NB4 (cell line): ENCODE measurements around the gene MBNL1.
A peak's percentile ranks its signal among the peaks of the same experiment; 100 is the strongest.
"Not testable (repeated sequence)": the region's sequence is repeated elsewhere in the genome, so short reads cannot be mapped to it uniquely, and the experiment has no call there.

Source experiments
- DNase-seq: peaks from one replicate; pipeline ENCODE4 v3.0.0; 2010; ENCODE audit warnings: low read depth
- H3K4me3 ChIP-seq: one replicate; pipeline ENCODE4 v1.5.1; 2011; ENCODE audit warnings: mild to moderate bottlenecking, low read depth, low read length, moderate library complexity
- MYC ChIP-seq: IDR thresholded peaks from 2 replicates; pipeline ENCODE4 v1.6.1; 2011; ENCODE audit warnings: low read depth, low read length
- POLR2A ChIP-seq: IDR thresholded peaks from 2 replicates; pipeline ENCODE4 v1.6.1; 2011; ENCODE audit warnings: mild to moderate bottlenecking; ENCODE audit not compliant: insufficient read length; ENCODE audit errors: extremely low read depth
- TF ChIP-seq, protein P1 (sequence below): IDR thresholded peaks from one replicate; pipeline ENCODE4 v1.5.1; 2012; ENCODE audit warnings: low read depth, low read length
- TF ChIP-seq, protein P2 (sequence below): IDR thresholded peaks from 2 replicates; pipeline ENCODE4 v1.6.1; 2011; ENCODE audit warnings: low read depth, low read length

MBNL1 gene

GRCh38 chr3:152438706-152439105 is 170.0 kb downstream of the MBNL1 start:
- TF ChIP-seq POLR2A (no peak), MYC (no peak)
- TF ChIP-seq, protein P1, sequence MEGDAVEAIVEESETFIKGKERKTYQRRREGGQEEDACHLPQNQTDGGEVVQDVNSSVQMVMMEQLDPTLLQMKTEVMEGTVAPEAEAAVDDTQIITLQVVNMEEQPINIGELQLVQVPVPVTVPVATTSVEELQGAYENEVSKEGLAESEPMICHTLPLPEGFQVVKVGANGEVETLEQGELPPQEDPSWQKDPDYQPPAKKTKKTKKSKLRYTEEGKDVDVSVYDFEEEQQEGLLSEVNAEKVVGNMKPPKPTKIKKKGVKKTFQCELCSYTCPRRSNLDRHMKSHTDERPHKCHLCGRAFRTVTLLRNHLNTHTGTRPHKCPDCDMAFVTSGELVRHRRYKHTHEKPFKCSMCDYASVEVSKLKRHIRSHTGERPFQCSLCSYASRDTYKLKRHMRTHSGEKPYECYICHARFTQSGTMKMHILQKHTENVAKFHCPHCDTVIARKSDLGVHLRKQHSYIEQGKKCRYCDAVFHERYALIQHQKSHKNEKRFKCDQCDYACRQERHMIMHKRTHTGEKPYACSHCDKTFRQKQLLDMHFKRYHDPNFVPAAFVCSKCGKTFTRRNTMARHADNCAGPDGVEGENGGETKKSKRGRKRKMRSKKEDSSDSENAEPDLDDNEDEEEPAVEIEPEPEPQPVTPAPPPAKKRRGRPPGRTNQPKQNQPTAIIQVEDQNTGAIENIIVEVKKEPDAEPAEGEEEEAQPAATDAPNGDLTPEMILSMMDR, result no peak
- TF ChIP-seq, protein P2, sequence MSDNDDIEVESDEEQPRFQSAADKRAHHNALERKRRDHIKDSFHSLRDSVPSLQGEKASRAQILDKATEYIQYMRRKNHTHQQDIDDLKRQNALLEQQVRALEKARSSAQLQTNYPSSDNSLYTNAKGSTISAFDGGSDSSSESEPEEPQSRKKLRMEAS, result no peak

DNA sequence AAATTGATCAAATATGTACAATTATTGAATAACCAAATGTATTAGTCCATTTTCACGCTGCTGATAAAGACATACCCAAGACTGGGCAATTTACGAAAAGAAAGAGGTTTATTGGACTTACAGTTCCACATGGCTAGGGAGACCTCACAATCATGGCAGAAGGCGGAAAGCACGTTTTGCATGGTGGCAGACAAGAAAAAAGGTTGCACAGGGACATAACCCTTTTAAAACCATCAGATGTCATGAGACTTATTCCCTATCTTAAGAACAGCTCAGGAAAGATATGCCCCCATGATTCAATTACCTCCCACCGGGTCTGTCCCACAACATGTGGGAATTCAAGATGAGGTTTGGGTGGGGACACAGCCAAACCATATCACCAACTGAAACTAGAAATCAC is 171.5 kb downstream of the MBNL1 start:
- H3K4me3 ChIP-seq, DNase-seq: not testable (repeated sequence)

More at GRCh38 chr3:152438706-152439105, 170.0 kb downstream of the MBNL1 start:
- DNase-seq, result no peak
- no peak overlapping the region for H3K4me3 ChIP-seq

DNA sequence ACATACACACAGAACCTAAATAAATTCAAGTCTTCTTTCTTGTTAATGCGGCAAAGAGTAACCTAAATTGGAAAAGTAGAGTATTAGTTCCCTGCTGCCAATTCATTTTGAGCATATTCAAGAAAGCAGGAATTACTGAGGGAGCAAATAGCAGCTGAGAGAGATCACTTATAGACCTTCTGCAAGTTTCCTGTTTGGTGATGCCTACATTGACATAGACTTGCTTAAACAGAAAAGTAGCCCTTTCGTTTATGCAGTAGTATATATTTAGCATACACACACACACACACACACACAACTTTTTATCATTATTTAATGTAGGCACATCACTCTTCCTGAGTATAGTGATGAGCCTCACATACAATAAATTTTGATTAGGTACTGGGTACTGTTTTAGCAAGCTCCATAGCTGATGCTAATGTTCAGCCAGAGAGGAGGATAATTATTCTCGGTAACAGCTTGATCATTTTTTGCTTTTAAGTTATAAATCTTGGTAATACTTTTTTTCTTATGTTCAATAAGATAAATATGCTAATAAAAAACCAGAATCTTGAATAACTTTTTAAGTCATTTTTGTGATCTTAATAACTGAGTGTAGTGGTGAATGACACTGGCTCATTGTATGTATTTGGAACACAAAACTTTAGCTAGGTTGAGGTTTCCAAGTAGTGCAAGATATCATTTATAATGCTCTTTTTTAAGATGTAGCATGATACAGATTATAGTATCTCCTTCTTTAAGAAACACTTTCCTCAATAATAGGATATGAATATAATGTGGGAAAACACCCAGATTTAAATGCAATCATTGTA is 174.7 kb downstream of the MBNL1 start:
- no peak for DNase-seq
- H3K4me3 ChIP-seq, result no peak overlapping the region
- TF ChIP-seq MYC (no peak), POLR2A (no peak)
- TF ChIP-seq, protein P2, result no peak
- TF ChIP-seq, protein P1, result no peak

GRCh38 chr3:152444029-152444641 is 175.4 kb downstream of the MBNL1 start:
- DNase-seq, result peak; percentile 69
- TF ChIP-seq, protein P2, result no peak
- TF ChIP-seq, protein P1, result peak; percentile 33
- TF ChIP-seq MYC (no peak), POLR2A (no peak)
- H3K4me3 ChIP-seq, result no peak overlapping the region

GRCh38 chr3:152445212-152445611 is 176.5 kb downstream of the MBNL1 start:
- no peak overlapping the region for H3K4me3 ChIP-seq
- TF ChIP-seq, protein P1, result no peak
- TF ChIP-seq, protein P2, result no peak
- TF ChIP-seq MYC (no peak), POLR2A (no peak)

GRCh38 chr3:152446495-152446894 is 177.8 kb downstream of the MBNL1 start:
- no peak overlapping the region for H3K4me3 ChIP-seq
- TF ChIP-seq MYC (no peak), POLR2A (no peak)
- TF ChIP-seq, protein P1, result no peak
- TF ChIP-seq, protein P2, result no peak
- no peak for DNase-seq

More at GRCh38 chr3:152445212-152445611, 176.5 kb downstream of the MBNL1 start:
- DNase-seq, result no peak
